Coronary artery (tissue), 2 donors: ENCODE measurements around the gene ATXN1.

Experiments
- DNase-seq: peaks from one replicate; pipeline ENCODE4 v3.0.0-alpha.2; 2017; ENCODE audit warnings: low spot score
- H3K27ac ChIP-seq, 2 donors: fragments of 200-600 bp; sonication (generic); one replicate each; pipeline ENCODE4 v1.5.1; 2016 to 2019
- H3K4me3 ChIP-seq: fragments of 200-600 bp; sonication (generic); 2 replicates; pipeline ENCODE4 v1.5.1; 2016; ENCODE audit warnings: mild to moderate bottlenecking, moderate library complexity
- CTCF ChIP-seq: fragments of 200-600 bp; sonication (generic); IDR thresholded peaks from one replicate; pipeline ENCODE4 v1.5.1; 2019; ENCODE audit warnings: antibody characterized with exemption

Gene ATXN1

DNA sequence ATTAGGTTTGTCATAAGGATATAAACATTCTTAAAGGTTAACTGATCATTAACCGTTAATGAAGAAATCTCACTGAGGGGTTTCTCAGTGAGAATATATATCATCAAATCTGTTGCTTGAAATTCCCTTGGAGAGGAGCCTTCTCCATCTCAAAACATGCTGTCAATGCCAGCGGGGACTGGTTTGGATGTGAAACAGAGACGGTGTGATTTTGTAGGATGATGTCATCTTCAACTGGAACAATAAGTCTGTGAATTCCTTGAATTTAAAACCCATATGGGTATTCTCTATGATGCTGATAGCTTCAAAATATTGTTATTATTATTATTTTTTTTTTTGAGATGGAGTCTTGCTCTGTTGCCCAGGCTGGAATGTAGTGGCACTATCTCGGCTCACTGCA lies 447.0 kb downstream of the ATXN1 start:
- DNase-seq: no peak
- TF ChIP-seq CTCF: no peak
- Histone ChIP-seq H3K4me3 (no peak overlapping the region), H3K27ac (no peak overlapping the region)

GRCh38 chr6:16313732-16314131 lies 447.5 kb downstream of the ATXN1 start:
- TF ChIP-seq CTCF: no peak
- Histone ChIP-seq H3K27ac (no peak overlapping the region), H3K4me3 (no peak overlapping the region)
- DNase-seq: no peak

DNA sequence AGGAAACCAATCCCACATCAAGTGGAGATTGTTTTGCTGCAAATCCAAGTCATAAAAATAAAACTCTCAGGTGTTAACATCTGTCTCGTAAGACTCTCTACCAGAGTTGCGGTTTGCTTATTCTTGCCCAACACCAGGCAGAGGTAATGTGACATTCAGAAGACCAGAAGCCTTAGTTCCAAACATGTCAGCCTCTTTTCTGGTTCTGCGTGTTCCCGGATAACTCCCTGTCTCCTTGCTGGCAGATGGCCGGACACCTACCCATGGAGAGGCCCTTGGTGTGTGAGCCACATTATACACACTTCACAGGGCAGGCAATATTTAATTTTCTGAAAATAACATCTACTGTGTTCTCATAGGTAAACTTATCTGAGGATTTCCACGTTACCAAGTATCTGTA lies 449.5 kb downstream of the ATXN1 start:
- TF ChIP-seq CTCF: no peak
- no peak for DNase-seq
- no peak overlapping the region for H3K27ac ChIP-seq
- H3K4me3 ChIP-seq: no peak overlapping the region

- DNase-seq: no peak
- Histone ChIP-seq H3K4me3 (no peak overlapping the region), H3K27ac (no peak overlapping the region)
- TF ChIP-seq CTCF: no peak
Observed at GRCh38 chr6:16306334-16306733, 454.9 kb downstream of the ATXN1 start.

DNA sequence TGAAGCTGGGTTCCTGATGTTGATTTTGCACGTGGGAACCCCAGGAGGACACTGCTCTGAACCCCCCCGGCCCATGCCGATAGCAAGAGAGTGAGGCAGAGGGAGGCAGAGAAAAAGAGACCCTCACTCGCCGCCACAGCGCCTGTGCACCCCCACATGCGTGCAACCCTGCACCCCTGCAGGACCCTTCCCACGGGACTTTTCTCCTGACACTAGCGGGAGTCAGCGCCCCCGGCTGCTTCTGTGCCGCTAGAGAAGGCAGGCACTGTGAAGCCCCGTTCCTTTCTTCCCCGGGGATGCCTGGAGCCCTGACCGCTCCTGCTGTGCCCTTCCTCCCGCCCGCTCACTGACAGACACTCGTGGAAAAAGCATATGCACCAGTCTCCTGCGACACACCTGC lies 455.5 kb downstream of the ATXN1 start:
- DNase-seq: no peak
- Histone ChIP-seq H3K4me3 (no peak overlapping the region), H3K27ac (no peak overlapping the region)
- no peak for TF ChIP-seq CTCF

DNA sequence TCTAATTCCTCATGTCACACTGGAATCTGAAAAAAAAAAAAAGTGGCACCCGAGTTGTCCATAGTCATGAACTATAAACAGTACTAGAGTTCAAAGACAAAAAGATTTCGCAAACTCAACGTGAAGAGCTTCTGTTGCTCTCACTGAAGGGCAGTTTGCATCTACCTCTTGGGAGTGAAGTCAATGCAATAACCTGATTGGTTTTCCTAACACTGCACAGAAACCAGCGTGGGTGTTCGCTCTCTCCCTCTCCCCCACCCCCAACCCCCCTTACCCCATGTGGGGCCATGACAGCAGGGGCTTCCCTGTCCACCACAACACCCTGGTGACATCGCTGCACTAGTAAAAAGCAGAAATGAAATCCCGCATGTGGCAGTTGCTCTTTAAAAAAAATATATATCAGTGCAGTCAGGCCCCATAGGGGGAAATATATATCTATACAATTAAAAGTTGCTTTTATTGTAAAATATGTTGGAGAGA lies 456.0 kb downstream of the ATXN1 start:
- TF ChIP-seq CTCF: no peak
- H3K27ac ChIP-seq: no peak overlapping the region
- no peak for DNase-seq
- H3K4me3 ChIP-seq: no peak overlapping the region

- Histone ChIP-seq H3K27ac (no peak overlapping the region), H3K4me3 (no peak overlapping the region)
- no peak for DNase-seq
- no peak for TF ChIP-seq CTCF
Observed at GRCh38 chr6:16302721-16303552, 458.3 kb downstream of the ATXN1 start.
